Fibroblast of villous mesenchyme (primary cell): Measurements from ENCODE around the gene PTPRN2. TPM values are rescaled to one million over a fixed set of nuclear protein-coding genes. Genes with fewer than 3 reads are reported as not detected.

Experiments
- DNase-seq: peaks from one replicate; pipeline ENCODE4 v3.0.0-alpha.2; 2010; ENCODE audit warnings: low read depth
- H3K4me3 ChIP-seq: 2 replicates; pipeline ENCODE4 v1.5.1; 2011; ENCODE audit warnings: low read depth, mild to moderate bottlenecking, low read length
- CTCF ChIP-seq: IDR thresholded peaks from 2 replicates; pipeline ENCODE4 v1.5.1; 2012; ENCODE audit warnings: low read depth, mild to moderate bottlenecking, low read length; ENCODE audit not compliant: insufficient read depth
- total RNA-seq: library from RNA; depleted of rRNA; stranded (reverse); fragments of >200 nt; gene quantifications from 2 replicates; pipeline ENCODE4 v1.2.3, GENCODE V29; 2012

The PTPRN2 gene
- total RNA-seq, 1 donor: not detected

- no peak for TF ChIP-seq CTCF
These were observed 81.0 kb downstream of the PTPRN2 start for GRCh38 chr7:158506626-158507025.

GRCh38 chr7:158505683-158506082 lies 81.9 kb downstream of the PTPRN2 start:
- no peak overlapping the region for H3K4me3 ChIP-seq
- no peak for TF ChIP-seq CTCF
- no peak for DNase-seq

More at GRCh38 chr7:158506626-158507025, 81.0 kb downstream of the PTPRN2 start:
- no peak for DNase-seq
- H3K4me3 ChIP-seq: no peak overlapping the region

DNA sequence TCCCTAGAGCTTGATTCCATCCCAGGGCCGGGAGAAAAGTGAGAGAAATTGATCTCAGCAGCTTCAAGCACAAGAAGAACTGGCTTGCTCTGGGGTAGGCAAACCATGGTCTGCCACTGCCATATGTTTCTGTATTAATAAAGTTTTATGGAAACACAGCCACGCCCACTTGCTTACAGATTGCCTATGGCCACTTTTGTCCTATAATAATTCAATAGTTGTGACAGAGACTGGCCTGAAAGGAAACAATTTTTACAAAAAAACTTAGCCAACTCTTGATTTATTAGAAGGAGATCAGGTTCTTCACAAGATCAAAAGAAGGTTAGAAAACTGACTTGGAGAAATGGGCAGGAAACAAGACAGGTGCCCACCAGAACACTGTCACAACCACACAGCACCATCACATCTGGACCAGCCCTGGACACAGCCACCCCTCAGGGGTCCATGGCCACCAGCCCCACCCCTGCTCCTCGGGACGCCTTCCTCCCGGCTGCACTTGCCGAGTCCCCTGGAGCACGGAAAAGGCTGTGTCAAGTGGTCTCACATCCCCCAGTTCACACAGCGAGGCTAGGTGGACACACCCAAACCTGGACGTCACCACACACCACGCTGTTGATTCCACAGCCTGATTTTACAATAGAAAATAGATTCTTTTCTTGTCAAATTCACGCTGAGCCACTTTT lies 85.4 kb downstream of the PTPRN2 start:
- no peak for TF ChIP-seq CTCF
- no peak for DNase-seq
- H3K4me3 ChIP-seq: no peak overlapping the region

DNA sequence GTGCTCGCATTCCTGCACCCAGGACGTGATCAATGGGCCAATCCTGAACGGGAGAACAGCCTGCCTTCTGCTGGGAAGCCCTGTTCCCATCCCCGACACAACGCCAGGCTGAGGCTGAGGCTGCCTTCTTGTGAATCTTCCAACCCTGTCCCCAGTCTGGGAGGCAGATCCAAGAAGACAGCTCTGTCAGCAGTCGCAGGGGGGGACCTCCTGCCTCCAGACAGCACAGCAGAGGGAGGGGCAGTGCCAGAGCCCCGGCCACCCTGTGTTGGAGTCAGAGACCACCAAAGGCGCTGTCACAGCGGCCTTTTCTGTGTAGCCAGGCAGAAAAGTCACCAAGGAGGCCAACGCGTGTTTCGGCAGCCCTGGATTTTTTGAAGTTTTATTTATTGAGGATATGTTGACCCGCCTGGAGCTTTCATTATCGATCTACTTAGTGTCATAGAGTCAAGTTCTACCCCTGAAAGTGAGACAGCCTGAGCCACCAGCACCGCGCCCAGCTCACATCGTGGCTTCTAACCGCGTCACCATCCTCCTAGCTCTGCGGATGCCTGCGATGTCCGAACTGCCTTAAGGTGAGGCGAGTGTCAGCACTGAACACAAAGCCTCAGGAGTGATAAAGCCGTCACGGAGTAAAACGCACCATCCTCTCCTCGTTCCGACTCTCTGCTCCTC lies 86.1 kb downstream of the PTPRN2 start:
- no peak overlapping the region for H3K4me3 ChIP-seq
- no peak for TF ChIP-seq CTCF
- DNase-seq: no peak

DNA sequence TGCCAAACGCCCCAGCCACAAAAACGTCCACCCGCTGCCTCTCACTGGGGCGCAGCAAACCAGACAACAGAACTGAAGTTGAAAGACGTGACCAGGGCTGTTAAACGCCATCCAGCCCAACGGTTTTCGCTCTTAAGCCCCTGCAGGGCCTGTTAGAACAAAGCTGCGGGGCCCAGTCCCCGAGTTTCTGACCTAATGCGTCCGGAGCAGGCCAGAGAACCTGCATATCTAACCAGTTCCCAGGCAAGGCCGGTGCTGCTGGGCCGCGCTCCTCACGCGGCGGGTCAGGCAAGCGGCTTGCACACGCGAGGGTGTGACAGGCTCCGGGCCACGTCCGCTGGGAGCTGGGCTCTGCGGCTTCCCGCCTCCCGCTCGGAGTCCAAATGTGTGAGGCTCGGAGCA lies 87.0 kb downstream of the PTPRN2 start:
- no peak for TF ChIP-seq CTCF
- DNase-seq: no peak
- H3K4me3 ChIP-seq: no peak overlapping the region

- no peak for TF ChIP-seq CTCF
- no peak for DNase-seq
- H3K4me3 ChIP-seq: no peak overlapping the region
These were observed 88.6 kb downstream of the PTPRN2 start for GRCh38 chr7:158499082-158499455.
